Tibial nerve (tissue), 3 donors: ENCODE data around the gene HBB.

Experiments
- CTCF ChIP-seq, 5 experiments: fragments of 200-600 bp in 3 of 5; fragments of 450-650 bp in 2 of 5; sonication (generic) in 3 of 5; IDR thresholded peaks; one replicate each; pipeline ENCODE4 v1.5.1; 2016 to 2019; ENCODE audit warnings: antibody characterized with exemption in 5 of 5, mild to moderate bottlenecking in 3 of 5, moderate library complexity in 2 of 5
- POLR2A ChIP-seq, 2 donors: fragments of 450-650 bp; IDR thresholded peaks; one replicate each; pipeline ENCODE4 v1.6.1; 2017; ENCODE audit warnings: antibody characterized with exemption in 2 of 2, mild to moderate bottlenecking in 2 of 2, moderate library complexity in 2 of 2

- TF ChIP-seq POLR2A (IDR thresholded peaks at IDR 0.05) = no peak
- no peak for TF ChIP-seq CTCF (IDR thresholded peaks at IDR 0.05)
Measured at GRCh38 chr11:5265832-5266231, 39.0 kb upstream of the HBB start.
